ENCODE data around the gene PHC3. TPM values are rescaled to one million over a fixed set of nuclear protein-coding genes. Genes with fewer than 3 reads are reported as not detected.
"Not testable (repeated sequence)": the region's sequence is repeated elsewhere in the genome, so short reads cannot be mapped to it uniquely, and the experiment has no call there.

Gene PHC3
- total RNA-seq, 1 donor from 2014 or later: 105 TPM

GRCh38 chr3:170203457-170203856, 21.9 kb upstream of the PHC3 start:
- Mint-ChIP-seq H3K4me3 (no peak overlapping the region), H3K27ac (no peak overlapping the region), H3K27me3 (peaks cover 17% of the 10 kb centered on the region), H3K9me3 (no peaks in the 10 kb centered on the region), H3K4me1 (no peaks in the 10 kb centered on the region), H3K36me3 (ENCODE audit: low read depth) (no peaks in the 10 kb centered on the region)
- ChIA-PET CTCF (no interaction called here), POLR2A (no interaction called here)
- TF ChIP-seq CTCF (IDR thresholded peaks at IDR 0.05): no peak
- ATAC-seq (ENCODE audit: low read depth) (no peak), DNase-seq (no peak)
- intact Hi-C loops (cut with micrococcal nuclease): no loop called here

- Mint-ChIP-seq H3K27ac (no peak overlapping the region), H3K9me3 (no peaks in the 10 kb centered on the region), H3K27me3 (peaks cover 13% of the 10 kb centered on the region), H3K4me1 (no peaks in the 10 kb centered on the region), H3K36me3 (ENCODE audit: low read depth) (no peaks in the 10 kb centered on the region), H3K4me3 (no peak overlapping the region)
- POLR2A ChIA-PET: no interaction called here
- CTCF ChIA-PET: no interaction called here
- intact Hi-C loops (cut with micrococcal nuclease): no loop called here
- ATAC-seq (ENCODE audit: low read depth) (no peak), DNase-seq (no peak)
- no peak for TF ChIP-seq CTCF (IDR thresholded peaks at IDR 0.05)
Measured at GRCh38 chr3:170201527-170201926, 20.0 kb upstream of the PHC3 start.

- H3K36me3 Mint-ChIP-seq (ENCODE audit: low read depth): no peaks in the 10 kb centered on the region
- intact Hi-C loops (cut with micrococcal nuclease): no loop called here
- POLR2A ChIA-PET: no interaction called here
Measured at GRCh38 chr3:170200987-170201386, 19.5 kb upstream of the PHC3 start.

GRCh38 chr3:170196833-170197232, 15.3 kb upstream of the PHC3 start:
- ATAC-seq (ENCODE audit: low read depth): no peak
- no peaks in the 10 kb centered on the region for H3K4me1 Mint-ChIP-seq
- no peak for TF ChIP-seq CTCF (IDR thresholded peaks at IDR 0.05)
- H3K27ac Mint-ChIP-seq: no peak overlapping the region
- DNase-seq: no peak
- no peak overlapping the region for H3K4me3 Mint-ChIP-seq
- intact Hi-C loops (cut with micrococcal nuclease): no loop called here
- POLR2A ChIA-PET: no interaction called here
- H3K9me3 Mint-ChIP-seq: no peaks in the 10 kb centered on the region
- peaks cover 2% of the 10 kb centered on the region for H3K27me3 Mint-ChIP-seq
- no peaks in the 10 kb centered on the region for H3K36me3 Mint-ChIP-seq (ENCODE audit: low read depth)
- CTCF ChIA-PET: no interaction called here

More at GRCh38 chr3:170200987-170201386, 19.5 kb upstream of the PHC3 start:
- CTCF ChIA-PET: no interaction called here
- H3K27me3 Mint-ChIP-seq: peaks cover 10% of the 10 kb centered on the region
- DNase-seq: no peak
- H3K4me3 Mint-ChIP-seq: no peak overlapping the region
- no peaks in the 10 kb centered on the region for H3K4me1 Mint-ChIP-seq
- ATAC-seq (ENCODE audit: low read depth): no peak
- H3K9me3 Mint-ChIP-seq: no peaks in the 10 kb centered on the region
- H3K27ac Mint-ChIP-seq: no peak overlapping the region
- TF ChIP-seq CTCF (IDR thresholded peaks at IDR 0.05): no peak

GRCh38 chr3:170195759-170196158, 14.2 kb upstream of the PHC3 start:
- H3K4me3 Mint-ChIP-seq; H3K9me3 Mint-ChIP-seq; CTCF ChIA-PET; H3K27ac Mint-ChIP-seq; DNase-seq; H3K27me3 Mint-ChIP-seq; H3K36me3 Mint-ChIP-seq (ENCODE audit: low read depth); H3K4me1 Mint-ChIP-seq; ATAC-seq (ENCODE audit: low read depth); intact Hi-C loops (cut with micrococcal nuclease): not testable (repeated sequence)
- POLR2A ChIA-PET: interaction anchor here (0.6 kb wide), 1 partner anchor 131 kb away, joined by 12 read pairs; no protein-coding TSS in a partner anchor

All from activated B cell treated with CpG ODN at 0.5 μM for 24 hours (primary cell).